Gastroesophageal sphincter (tissue), 3 donors: ENCODE measurements around the gene CRYAB.

Experiments
- EP300 ChIP-seq: sonication (generic); formaldehyde crosslinking; IDR thresholded peaks from one replicate; pipeline ENCODE4 v1.6.1; 2017; ENCODE audit warnings: antibody characterized with exemption, mild to moderate bottlenecking
- POLR2A ChIP-seq, 2 donors: fragments of 450-650 bp; IDR thresholded peaks; one replicate each; pipeline ENCODE4 v1.6.1; 2017; ENCODE audit warnings: antibody characterized with exemption in 2 of 2, mild to moderate bottlenecking in 2 of 2, moderate library complexity in 1 of 2
- POLR2AphosphoS5 ChIP-seq: sonication (generic); formaldehyde crosslinking; IDR thresholded peaks from one replicate; pipeline ENCODE4 v1.6.1; 2017; ENCODE audit warnings: antibody characterized with exemption
- TF ChIP-seq, protein P1 (sequence below), 4 experiments: fragments of 200-600 bp in 2 of 4; fragments of 450-650 bp in 2 of 4; sonication (generic) in 1 of 4; IDR thresholded peaks; one replicate each; pipeline ENCODE4 v1.5.1; 2017 to 2019; ENCODE audit warnings: antibody characterized with exemption in 4 of 4, mild to moderate bottlenecking in 2 of 4, moderate library complexity in 2 of 4

DNA sequence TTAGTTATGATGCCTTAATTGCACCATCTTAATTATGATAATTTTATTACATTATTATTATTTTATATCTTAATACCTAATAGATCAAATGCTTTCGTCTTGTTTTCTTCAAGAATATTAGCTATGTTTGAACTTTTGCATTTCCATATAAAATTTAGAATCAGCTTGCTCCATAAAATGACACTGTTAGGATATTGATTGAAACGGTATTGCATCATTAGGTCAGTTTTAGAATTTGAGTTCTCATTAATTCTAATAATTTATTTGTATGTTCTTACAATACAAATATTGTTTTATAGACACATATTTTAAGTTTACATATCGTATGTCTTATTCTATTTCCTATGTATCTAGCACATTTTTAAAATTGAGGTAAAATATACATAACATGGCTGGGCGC is 25.5 kb downstream of the CRYAB start:
- TF ChIP-seq, protein P1, sequence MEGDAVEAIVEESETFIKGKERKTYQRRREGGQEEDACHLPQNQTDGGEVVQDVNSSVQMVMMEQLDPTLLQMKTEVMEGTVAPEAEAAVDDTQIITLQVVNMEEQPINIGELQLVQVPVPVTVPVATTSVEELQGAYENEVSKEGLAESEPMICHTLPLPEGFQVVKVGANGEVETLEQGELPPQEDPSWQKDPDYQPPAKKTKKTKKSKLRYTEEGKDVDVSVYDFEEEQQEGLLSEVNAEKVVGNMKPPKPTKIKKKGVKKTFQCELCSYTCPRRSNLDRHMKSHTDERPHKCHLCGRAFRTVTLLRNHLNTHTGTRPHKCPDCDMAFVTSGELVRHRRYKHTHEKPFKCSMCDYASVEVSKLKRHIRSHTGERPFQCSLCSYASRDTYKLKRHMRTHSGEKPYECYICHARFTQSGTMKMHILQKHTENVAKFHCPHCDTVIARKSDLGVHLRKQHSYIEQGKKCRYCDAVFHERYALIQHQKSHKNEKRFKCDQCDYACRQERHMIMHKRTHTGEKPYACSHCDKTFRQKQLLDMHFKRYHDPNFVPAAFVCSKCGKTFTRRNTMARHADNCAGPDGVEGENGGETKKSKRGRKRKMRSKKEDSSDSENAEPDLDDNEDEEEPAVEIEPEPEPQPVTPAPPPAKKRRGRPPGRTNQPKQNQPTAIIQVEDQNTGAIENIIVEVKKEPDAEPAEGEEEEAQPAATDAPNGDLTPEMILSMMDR (IDR thresholded peaks at IDR 0.05) = no peak
- TF ChIP-seq POLR2A (IDR thresholded peaks at IDR 0.05) (no peak), POLR2AphosphoS5 (no peak), EP300 (no peak)
